Peyer's patch (tissue), 4 donors: ENCODE measurements around the gene MINDY4.

Source experiments
- POLR2A ChIP-seq, 2 donors: fragments of 450-650 bp; IDR thresholded peaks; one replicate each; pipeline ENCODE4 v1.5.1; 2017; ENCODE audit warnings: antibody characterized with exemption in 2 of 2, mild to moderate bottlenecking in 2 of 2, moderate library complexity in 2 of 2
- TF ChIP-seq, protein P1 (sequence below), 6 experiments: fragments of 450-650 bp in 4 of 6; fragments of 200-600 bp in 2 of 6; sonication (generic) in 1 of 6; IDR thresholded peaks; one replicate each; pipeline ENCODE4 v1.5.1; 2017 to 2019; ENCODE audit warnings: antibody characterized with exemption in 6 of 6, mild to moderate bottlenecking in 3 of 6, moderate library complexity in 1 of 6

DNA sequence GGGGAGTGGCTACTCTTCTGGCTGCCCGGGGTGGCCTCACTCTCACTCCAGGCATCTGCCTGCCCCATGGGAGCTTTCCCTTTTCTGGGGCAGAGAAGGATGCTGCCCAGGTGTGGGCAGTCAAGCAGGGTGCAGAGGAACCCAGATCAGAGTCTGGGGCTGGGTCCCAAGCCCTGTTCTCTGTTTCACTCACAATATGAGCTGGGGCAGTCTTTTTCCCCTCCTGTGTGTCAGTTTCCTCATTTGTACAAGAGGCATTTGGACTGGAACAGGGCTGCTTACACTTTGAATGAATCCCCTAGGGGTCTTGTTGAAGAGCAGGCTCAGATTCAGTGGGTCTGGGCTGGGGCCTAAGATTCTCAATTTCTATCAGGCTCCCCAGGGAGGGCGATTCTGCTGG, 102.0 kb downstream of the MINDY4 start:
- TF ChIP-seq, protein P1, sequence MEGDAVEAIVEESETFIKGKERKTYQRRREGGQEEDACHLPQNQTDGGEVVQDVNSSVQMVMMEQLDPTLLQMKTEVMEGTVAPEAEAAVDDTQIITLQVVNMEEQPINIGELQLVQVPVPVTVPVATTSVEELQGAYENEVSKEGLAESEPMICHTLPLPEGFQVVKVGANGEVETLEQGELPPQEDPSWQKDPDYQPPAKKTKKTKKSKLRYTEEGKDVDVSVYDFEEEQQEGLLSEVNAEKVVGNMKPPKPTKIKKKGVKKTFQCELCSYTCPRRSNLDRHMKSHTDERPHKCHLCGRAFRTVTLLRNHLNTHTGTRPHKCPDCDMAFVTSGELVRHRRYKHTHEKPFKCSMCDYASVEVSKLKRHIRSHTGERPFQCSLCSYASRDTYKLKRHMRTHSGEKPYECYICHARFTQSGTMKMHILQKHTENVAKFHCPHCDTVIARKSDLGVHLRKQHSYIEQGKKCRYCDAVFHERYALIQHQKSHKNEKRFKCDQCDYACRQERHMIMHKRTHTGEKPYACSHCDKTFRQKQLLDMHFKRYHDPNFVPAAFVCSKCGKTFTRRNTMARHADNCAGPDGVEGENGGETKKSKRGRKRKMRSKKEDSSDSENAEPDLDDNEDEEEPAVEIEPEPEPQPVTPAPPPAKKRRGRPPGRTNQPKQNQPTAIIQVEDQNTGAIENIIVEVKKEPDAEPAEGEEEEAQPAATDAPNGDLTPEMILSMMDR (IDR thresholded peaks at IDR 0.05), result no peak
- TF ChIP-seq POLR2A (IDR thresholded peaks at IDR 0.05), result no peak
